GM12878 (cell line): Measurements from ENCODE around the gene ST6GALNAC3. TPM values are rescaled to one million over a fixed set of nuclear protein-coding genes. Genes with fewer than 3 reads are reported as not detected.

Source experiments
- ATAC-seq: fragments of 200-7000 bp; cut with Tn5 transposase; 3 replicates; pipeline ENCODE4 v1.9.1; 2020; ENCODE audit warnings: mild to moderate bottlenecking, moderate library complexity
- BruUV-seq: library from RNA; stranded (reverse); fragments of 400-500 nt; replicated peaks from 2 replicates; lab custom pipeline; 2021; lab: Mats Ljungman, UMichigan
- CTCF ChIA-PET: fragments of 300-600 bp; sonication (Branson Sonifier 250); formaldehyde crosslinking; extraction: SDS; loops from one replicate; lab custom pipeline; 2021; ENCODE audit warnings: inconsistent platforms; lab: Yijun Ruan, JAX
- POLR2A ChIA-PET: fragments of 350-600 bp; formaldehyde crosslinking; extraction: SDS; loops from one replicate; lab custom pipeline; 2021; ENCODE audit warnings: inconsistent platforms; lab: Charles Lee
- RAD21 ChIA-PET: fragments of 300-600 bp; sonication (Branson Sonifier 250); formaldehyde crosslinking; loops from one replicate; lab custom pipeline; 2023; ENCODE audit warnings: antibody characterized with exemption; ENCODE audit not compliant: unreplicated experiment; lab: Charles Lee
- SMC1A ChIA-PET: fragments of 300-600 bp; sonication (Branson Sonifier 250); formaldehyde crosslinking; loops from one replicate; lab custom pipeline; 2023; ENCODE audit not compliant: unreplicated experiment, uncharacterized antibody; lab: Charles Lee
- DNase-seq: peaks from one replicate; pipeline ENCODE4 v3.0.0-alpha.2; 2011; ENCODE audit warnings: low read depth, low spot score
- FAIRE-seq: peaks from 3 replicates; lab custom pipeline; 2011; peaks lifted over from hg19 to GRCh38; lab: Jason Lieb, UNC
- H2AFZ ChIP-seq: 2 replicates; pipeline ENCODE4 v1.6.0; 2011; ENCODE audit warnings: low read depth, low read length, control low read depth; ENCODE audit not compliant: control insufficient read depth
- H3K27ac ChIP-seq: 2 replicates; pipeline ENCODE4 v1.5.1; 2011; ENCODE audit warnings: control low read depth; ENCODE audit not compliant: control insufficient read depth, insufficient read depth
- H3K27me3 ChIP-seq, 2 experiments: replicated peaks in 1 of 2; 2 replicates each; pipeline versions ENCODE4 v1.6.0 to v1.6.1; 2011; ENCODE audit warnings: low read length in 1 of 2; ENCODE audit not compliant: control insufficient read depth in 2 of 2, insufficient read depth in 2 of 2
- H3K36me3 ChIP-seq, 2 experiments: 2 replicates each; pipeline ENCODE4 v1.5.1; 2011; ENCODE audit warnings: low read length in 1 of 2; ENCODE audit not compliant: control insufficient read depth in 2 of 2, insufficient read depth in 2 of 2
- H3K4me1 ChIP-seq: 2 replicates; pipeline ENCODE4 v1.6.1; 2011; ENCODE audit warnings: mild to moderate bottlenecking, low read length, moderate library complexity, mixed read lengths; ENCODE audit not compliant: control insufficient read depth, insufficient read depth
- H3K4me2 ChIP-seq: 2 replicates; pipeline ENCODE4 v1.6.0; 2011; ENCODE audit warnings: control low read depth; ENCODE audit not compliant: control insufficient read depth, insufficient read depth
- H3K4me3 ChIP-seq: fragments of 200-600 bp; sonication (generic); 2 replicates; pipeline ENCODE4 v1.5.1; 2016
- H3K79me2 ChIP-seq: 2 replicates; pipeline ENCODE4 v1.6.0; 2011; ENCODE audit warnings: low read length; ENCODE audit not compliant: control insufficient read depth, insufficient read depth
- H3K9ac ChIP-seq: 2 replicates; pipeline ENCODE4 v1.8.0; 2011; ENCODE audit warnings: low read length, control low read depth, mixed read lengths; ENCODE audit not compliant: control insufficient read depth, insufficient read depth
- H3K9me3 ChIP-seq: replicated peaks from 3 replicates; pipeline ENCODE4 v1.5.1; 2011; ENCODE audit warnings: mild to moderate bottlenecking, low read length; ENCODE audit not compliant: control insufficient read depth, insufficient read depth
- H4K20me1 ChIP-seq: 2 replicates; pipeline ENCODE4 v1.6.0; 2011; ENCODE audit not compliant: control insufficient read depth, insufficient read depth
- E4F1 ChIP-seq: fragments of 450-650 bp; IDR thresholded peaks from 2 replicates; pipeline ENCODE4 v1.6.1; 2018; ENCODE audit warnings: borderline replicate concordance, mild to moderate bottlenecking; ENCODE audit not compliant: partially characterized antibody
- EGR1 ChIP-seq, 2 experiments: IDR thresholded peaks; 1 replicate in 1 of 2; 2 replicates in 1 of 2; pipeline ENCODE4 v1.6.1; 2011 to 2012; ENCODE audit warnings: low read depth in 2 of 2, low read length in 2 of 2, borderline replicate concordance in 1 of 2, mild to moderate bottlenecking in 1 of 2, moderate library complexity in 1 of 2
- JUND ChIP-seq: IDR thresholded peaks from 2 replicates; pipeline ENCODE4 v1.6.1; 2012; ENCODE audit warnings: low read depth, mild to moderate bottlenecking, low read length, improper control_type of control experiment, moderate library complexity
- MXI1 ChIP-seq: fragments of 150-350 bp; IDR thresholded peaks from 2 replicates; pipeline ENCODE4 v1.6.1; 2011; ENCODE audit warnings: low read depth, mild to moderate bottlenecking, inconsistent platforms, low read length, improper control_type of control experiment
- NR2F1 ChIP-seq: fragments of 450-650 bp; conservative IDR thresholded peaks from 2 replicates; pipeline ENCODE4 v1.6.1; 2017; ENCODE audit warnings: mild to moderate bottlenecking
- PBX3 ChIP-seq: IDR thresholded peaks from 2 replicates; pipeline ENCODE4 v1.6.1; 2011; ENCODE audit warnings: mild to moderate bottlenecking, low read depth, low read length, moderate library complexity; ENCODE audit not compliant: insufficient replicate concordance
- RAD21 ChIP-seq: IDR thresholded peaks from 2 replicates; pipeline ENCODE4 v1.6.1; 2011; ENCODE audit warnings: mild to moderate bottlenecking, low read depth, low read length, moderate library complexity; ENCODE audit not compliant: insufficient read depth
- RAD51 ChIP-seq: fragments of 450-650 bp; IDR thresholded peaks from 2 replicates; pipeline ENCODE4 v1.6.1; 2016; ENCODE audit warnings: moderate library complexity, mild to moderate bottlenecking, inconsistent platforms
- REST ChIP-seq: IDR thresholded peaks from 2 replicates; pipeline ENCODE4 v1.6.1; 2012; ENCODE audit warnings: mild to moderate bottlenecking, low read depth, low read length
- SUPT20H ChIP-seq: IDR thresholded peaks from 2 replicates; pipeline ENCODE4 v1.6.1; 2011; ENCODE audit warnings: low read depth, mild to moderate bottlenecking, low read length, moderate library complexity, borderline replicate concordance; ENCODE audit not compliant: control insufficient read depth
- TARDBP ChIP-seq: IDR thresholded peaks from 2 replicates; pipeline ENCODE4 v1.6.1; 2016; ENCODE audit warnings: borderline replicate concordance
- TCF12 ChIP-seq: IDR thresholded peaks from 2 replicates; pipeline ENCODE4 v1.6.1; 2011; ENCODE audit warnings: low read depth, mild to moderate bottlenecking, low read length
- ZBTB4 ChIP-seq: fragments of 450-650 bp; formaldehyde crosslinking; IDR thresholded peaks from 2 replicates; pipeline ENCODE4 v1.4.0; 2022; ENCODE audit warnings: mild to moderate bottlenecking, moderate library complexity
- ZZZ3 ChIP-seq: IDR thresholded peaks from 2 replicates; pipeline ENCODE4 v1.6.1; 2011; ENCODE audit warnings: low read depth; ENCODE audit not compliant: control insufficient read depth, insufficient read length
- WGBS: methylation state at CpG from one replicate; pipeline ENCODE4 v1.1.6; 2016; ENCODE audit warnings: low lambda C conversion rate; ENCODE audit not compliant: insufficient replicate concordance, insufficient coverage; ENCODE audit errors: missing lambda C conversion rate; 5-methylcytosine and 5-hydroxymethylcytosine counted together
- in situ Hi-C: fragments of 300-500 bp; cut with MboI; formaldehyde crosslinking; loops from 9 replicates; pipeline ENCODE4 v1.14.3; 2018; ENCODE audit warnings: mixed read lengths
- intact Hi-C: fragments of 100-400 bp; cut with micrococcal nuclease; formaldehyde crosslinking; loops from one replicate; pipeline ENCODE4 v1.14.2; 2022; ENCODE audit not compliant: unreplicated experiment
- polyA plus RNA-seq, 11 experiments: library from polyadenylated mRNA; depleted of rRNA in 4 of 11; unstranded in 6 of 11; stranded (reverse) in 5 of 11; fragments of >200 nt; fragmentation: Nextera tagmentation in 4 of 11; fragmentation: Illumina TruSeq in 1 of 11; extraction: Ambion mirVana in 4 of 11; extraction: Trizol in 1 of 11; gene quantifications; 1 replicate in 1 of 11; 2 replicates in 10 of 11; pipeline versions ENCODE4 v1.2.1 to v1.2.3, GENCODE V29; 2011 to 2016; ENCODE audit warnings: inconsistent platforms in 2 of 11, missing spikeins in 2 of 11, low read depth in 1 of 11
- total RNA-seq, 4 experiments: library from RNA; depleted of rRNA in 3 of 4; stranded (reverse); fragments of >200 nt in 3 of 4; fragmentation: Illumina TruSeq in 1 of 4; extraction: Trizol in 1 of 4; gene quantifications; 2 replicates each; pipeline versions ENCODE4 v1.2.1 to v1.2.3, GENCODE V29; 2013 to 2021

ST6GALNAC3 gene
- total and polyA plus RNA-seq, 10 of the 15 experiments (the other 5 are each of a cell fraction or from before 2014, with no cell fraction given) = 0.04 to 0.68 (median 0.18) TPM; not detected in 3

- Histone ChIP-seq H3K9me3 (no peaks in the 10 kb centered on the region), H3K27me3 (peaks cover 0 to 2% of the 10 kb centered on the region in 2 experiments; a peak in 2 of 4 replicates), H3K27ac (no peak overlapping the region), H4K20me1 (no peaks in the 10 kb centered on the region), H3K79me2 (no peaks in the 10 kb centered on the region), H2AFZ (no peak overlapping the region), H3K4me2 (no peak overlapping the region), H3K9ac (no peak overlapping the region), H3K4me3 (no peak overlapping the region), H3K36me3 (no peaks in the 10 kb centered on the region), H3K4me1 (no peaks in the 10 kb centered on the region)
- RAD21 ChIA-PET = no interaction called here
- CTCF ChIA-PET = no interaction called here
- DNase-seq = no peak
- SMC1A ChIA-PET = no interaction called here
- BruUV-seq = no TSS peak
- 21% methylated on average over 5 of the region's 5 CpGs for WGBS
- in situ Hi-C loops (no loop called here), intact Hi-C loops (no loop called here)
- ATAC-seq = no peak
- no peak for FAIRE-seq
- POLR2A ChIA-PET = no interaction called here
- TF ChIP-seq TARDBP (no peak), ZZZ3 (no peak), REST (no peak), RAD51 (no peak), TCF12 (no peak), SUPT20H (no peak), PBX3 (no peak), EGR1 (IDR thresholded peaks at IDR 0.05; ENCODE audit: borderline replicate concordance in 1 of 2, low read depth in 2 of 2, low read length in 2 of 2) (no peak), RAD21 (no peak), MXI1 (no peak), ZBTB4 (CRISPR knock-in tag) (no peak), E4F1 (no peak), JUND (no peak), NR2F1 (no peak)
These were observed 110.7 kb downstream of the ST6GALNAC3 start for GRCh38 chr1:76185207-76185606.
